NT2/D1 (cell line): Measurements from ENCODE around the gene ANXA1.
"Not testable (repeated sequence)": the region's sequence is repeated elsewhere in the genome, so short reads cannot be mapped to it uniquely, and the experiment has no call there.

Experiments used
- DNase-seq: peaks from one replicate; pipeline ENCODE4 v3.0.0-alpha.2; 2011; ENCODE audit warnings: low read depth, low spot score
- H3K27me3 ChIP-seq: 2 replicates; pipeline ENCODE4 v1.6.0; 2011; ENCODE audit warnings: mild to moderate bottlenecking; ENCODE audit not compliant: insufficient read length, insufficient read depth
- H3K36me3 ChIP-seq: 2 replicates; pipeline ENCODE4 v1.6.1; 2011; ENCODE audit warnings: mild to moderate bottlenecking, low read length, mixed read lengths; ENCODE audit not compliant: insufficient read depth, insufficient read length
- H3K4me1 ChIP-seq: 2 replicates; pipeline ENCODE4 v1.5.1; 2011; ENCODE audit not compliant: insufficient read depth, insufficient read length
- H3K4me3 ChIP-seq: 2 replicates; pipeline ENCODE4 v1.5.1; 2011; ENCODE audit warnings: low read depth; ENCODE audit not compliant: insufficient read length
- H3K9ac ChIP-seq: 2 replicates; pipeline ENCODE4 v1.6.0; 2011; ENCODE audit warnings: low read depth; ENCODE audit not compliant: insufficient read length
- H3K9me3 ChIP-seq: 2 replicates; pipeline ENCODE4 v1.5.1; 2011; ENCODE audit warnings: mild to moderate bottlenecking, low read length; ENCODE audit not compliant: insufficient read depth
- SUZ12 ChIP-seq: IDR thresholded peaks from 2 replicates; pipeline ENCODE4 v1.6.1; 2011; ENCODE audit not compliant: insufficient read length, insufficient read depth; ENCODE audit errors: extremely low read depth
- YY1 ChIP-seq: IDR thresholded peaks from 2 replicates; pipeline ENCODE4 v1.6.1; 2011; ENCODE audit not compliant: insufficient read length, insufficient read depth
- ZNF274 ChIP-seq: IDR thresholded peaks from 2 replicates; pipeline ENCODE4 v1.6.1; 2011; ENCODE audit warnings: mild to moderate bottlenecking, low read depth, low read length

The ANXA1 gene, protein sequence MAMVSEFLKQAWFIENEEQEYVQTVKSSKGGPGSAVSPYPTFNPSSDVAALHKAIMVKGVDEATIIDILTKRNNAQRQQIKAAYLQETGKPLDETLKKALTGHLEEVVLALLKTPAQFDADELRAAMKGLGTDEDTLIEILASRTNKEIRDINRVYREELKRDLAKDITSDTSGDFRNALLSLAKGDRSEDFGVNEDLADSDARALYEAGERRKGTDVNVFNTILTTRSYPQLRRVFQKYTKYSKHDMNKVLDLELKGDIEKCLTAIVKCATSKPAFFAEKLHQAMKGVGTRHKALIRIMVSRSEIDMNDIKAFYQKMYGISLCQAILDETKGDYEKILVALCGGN

DNA sequence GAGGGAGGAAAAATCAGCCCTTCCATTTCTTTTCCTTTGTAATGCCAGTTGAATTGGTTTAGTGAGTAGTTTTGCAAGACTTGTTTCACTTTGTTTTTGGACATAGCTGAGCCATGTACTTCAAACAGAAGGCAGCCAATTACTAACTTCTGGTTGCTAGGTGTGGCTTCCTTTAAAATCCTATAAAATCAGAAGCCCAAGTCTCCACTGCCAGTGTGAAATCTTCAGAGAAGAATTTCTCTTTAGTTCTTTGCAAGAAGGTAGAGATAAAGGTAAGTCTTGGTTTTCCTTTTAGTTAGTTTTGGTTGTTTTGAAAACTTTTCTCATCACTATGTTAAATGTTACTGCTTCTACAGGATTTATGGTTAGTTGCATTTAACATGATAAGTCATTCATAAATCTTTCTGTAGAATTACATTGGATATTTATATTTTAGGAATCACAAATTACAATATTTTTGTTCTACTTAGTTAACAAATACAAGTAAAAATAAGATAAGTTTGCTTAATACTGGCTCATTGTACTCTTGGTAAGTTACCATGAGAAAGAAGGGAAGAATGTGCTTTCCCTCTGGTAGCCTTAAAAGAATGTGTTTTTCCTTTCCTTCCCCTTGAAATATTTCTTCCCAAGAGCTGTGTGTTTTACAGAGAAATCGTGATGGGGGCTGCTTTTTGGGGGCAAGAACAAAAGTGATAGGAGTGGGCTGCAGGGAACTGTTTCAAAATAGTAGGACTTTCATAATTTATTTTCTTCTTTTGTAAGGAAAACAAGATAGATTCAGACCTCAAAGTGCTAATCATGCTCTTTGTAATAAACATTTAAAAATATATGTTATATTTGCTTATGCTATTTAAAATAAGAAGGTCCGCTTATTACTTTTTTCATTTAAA, at the start of gene ANXA1:
Gene ANXA1, plus strand, starts transcription at position 213 of the 890 bp plus-strand sequence. CDS start 6,671 bp downstream, outside the sequence.
- peak; percentile 25 for DNase-seq
- H3K4me1 ChIP-seq, result no peaks in the 10 kb centered on the region
- H3K4me3 ChIP-seq, result no peak within 1 kb of the TSS
- peaks cover 27% of the 10 kb centered on the region for H3K36me3 ChIP-seq
- no peak for TF ChIP-seq SUZ12
- no peak for TF ChIP-seq YY1
- TF ChIP-seq ZNF274, result no peak
- no peaks in the 10 kb centered on the region for H3K27me3 ChIP-seq
- no peak within 1 kb of the TSS for H3K9ac ChIP-seq
- H3K9me3 ChIP-seq, result no peaks in the 10 kb centered on the region

DNA sequence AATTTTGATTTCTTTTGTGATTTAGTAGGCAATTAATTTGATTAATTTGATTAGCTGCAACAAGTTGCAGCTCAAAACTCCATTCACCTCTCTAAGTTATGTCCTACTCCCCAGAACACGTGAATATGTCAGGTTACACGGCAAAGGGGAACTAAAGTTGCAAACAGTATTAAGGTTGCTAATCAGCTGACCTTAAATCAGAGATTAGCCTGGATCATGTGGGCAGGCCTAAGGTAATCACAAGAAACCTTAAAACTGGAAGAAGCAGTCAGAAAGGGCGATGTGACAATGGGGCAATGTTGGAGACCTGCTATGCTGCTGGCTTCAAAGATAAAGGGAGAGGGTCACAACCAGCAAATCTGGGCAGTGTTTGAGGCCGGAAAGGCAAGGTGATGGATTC, 47.3 kb upstream of the ANXA1 start:
- H3K9ac ChIP-seq, result no peak overlapping the region
- DNase-seq, result no peak
- no peaks in the 10 kb centered on the region for H3K27me3 ChIP-seq
- no peak overlapping the region for H3K4me3 ChIP-seq
- H3K36me3 ChIP-seq, result no peaks in the 10 kb centered on the region
- TF ChIP-seq ZNF274 (no peak), YY1 (no peak), SUZ12 (no peak)
- no peaks in the 10 kb centered on the region for H3K9me3 ChIP-seq
- H3K4me1 ChIP-seq, result no peaks in the 10 kb centered on the region

DNA sequence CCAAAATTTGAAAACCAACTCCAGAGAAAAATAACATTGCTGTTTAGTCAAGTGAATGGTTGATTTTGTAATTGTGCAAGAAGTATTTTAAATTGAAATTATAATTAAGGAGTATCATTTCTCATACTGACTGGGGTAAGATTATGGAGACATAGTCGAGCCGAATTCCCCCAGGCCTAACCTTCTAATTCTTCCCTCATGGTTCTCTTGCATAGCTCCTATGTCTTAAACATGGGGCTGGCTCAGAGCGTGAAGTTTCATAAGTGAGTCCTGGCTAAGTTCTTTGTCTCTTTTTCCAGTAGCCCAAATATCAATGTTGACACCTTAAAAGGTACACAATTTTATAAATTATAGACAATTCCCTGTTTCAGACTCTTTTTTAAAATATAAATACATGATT, 46.7 kb upstream of the ANXA1 start:
- DNase-seq, result no peak
- no peaks in the 10 kb centered on the region for H3K4me1 ChIP-seq
- H3K27me3 ChIP-seq, result no peaks in the 10 kb centered on the region
- H3K36me3 ChIP-seq, result no peaks in the 10 kb centered on the region
- no peak overlapping the region for H3K9ac ChIP-seq
- no peak for TF ChIP-seq YY1
- TF ChIP-seq ZNF274, result no peak
- TF ChIP-seq SUZ12, result no peak
- H3K4me3 ChIP-seq, result no peak overlapping the region
- no peaks in the 10 kb centered on the region for H3K9me3 ChIP-seq

DNA sequence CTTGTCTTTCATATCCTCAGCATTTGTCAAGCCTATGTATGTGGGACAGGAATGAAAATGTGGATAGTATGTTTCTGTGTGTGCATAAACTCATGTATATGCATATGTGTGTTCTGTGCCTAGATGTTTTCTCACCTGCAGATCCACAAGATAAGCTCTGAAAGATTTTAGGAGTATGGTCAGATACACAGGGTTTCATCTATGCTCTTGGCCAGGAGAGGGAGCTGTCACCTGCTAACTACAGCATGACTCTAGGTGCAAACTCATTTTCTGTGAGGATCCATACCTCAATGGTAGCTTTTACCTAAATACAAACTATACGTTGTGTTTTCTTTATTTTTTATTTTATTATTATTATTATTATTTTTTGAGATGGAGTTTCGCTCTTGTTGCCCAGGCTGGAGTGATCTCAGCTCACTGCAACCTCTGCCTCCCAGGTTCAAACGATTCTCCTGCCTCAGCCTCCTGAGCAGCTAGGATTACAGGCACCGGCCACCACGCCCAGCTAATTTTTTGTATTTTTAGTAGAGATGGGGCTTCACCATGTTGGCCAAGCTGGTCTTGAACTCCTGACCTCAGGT, 44.1 kb upstream of the ANXA1 start:
- peak; percentile 54 for DNase-seq
- H3K9me3 ChIP-seq, H3K4me3 ChIP-seq, H3K9ac ChIP-seq, H3K27me3 ChIP-seq, H3K4me1 ChIP-seq, H3K36me3 ChIP-seq: not testable (repeated sequence)

DNA sequence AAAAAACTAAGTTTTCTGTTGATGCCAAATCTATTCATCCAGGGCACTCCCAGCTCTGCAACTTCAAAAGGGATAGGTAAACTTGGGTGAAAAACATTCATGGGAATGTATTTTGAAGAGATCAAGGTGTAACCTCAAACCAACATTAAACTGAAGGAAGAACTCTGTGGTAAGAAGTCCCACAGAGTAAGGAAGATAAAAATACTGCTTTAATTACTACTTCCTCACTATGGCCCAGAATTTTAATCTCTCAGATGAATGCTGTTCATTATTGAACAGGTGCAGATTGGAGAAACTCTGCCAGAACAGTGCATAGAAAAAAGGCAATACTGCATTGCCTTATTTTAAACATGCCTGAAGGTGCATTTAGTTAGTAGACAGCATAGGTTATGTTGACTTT, 37.6 kb upstream of the ANXA1 start:
- Histone ChIP-seq H3K4me3 (no peak overlapping the region), H3K4me1 (no peaks in the 10 kb centered on the region), H3K27me3 (no peaks in the 10 kb centered on the region), H3K9me3 (no peaks in the 10 kb centered on the region), H3K36me3 (no peaks in the 10 kb centered on the region), H3K9ac (no peak overlapping the region)
- no peak for TF ChIP-seq ZNF274
- no peak for TF ChIP-seq YY1
- TF ChIP-seq SUZ12, result no peak
- no peak for DNase-seq

DNA sequence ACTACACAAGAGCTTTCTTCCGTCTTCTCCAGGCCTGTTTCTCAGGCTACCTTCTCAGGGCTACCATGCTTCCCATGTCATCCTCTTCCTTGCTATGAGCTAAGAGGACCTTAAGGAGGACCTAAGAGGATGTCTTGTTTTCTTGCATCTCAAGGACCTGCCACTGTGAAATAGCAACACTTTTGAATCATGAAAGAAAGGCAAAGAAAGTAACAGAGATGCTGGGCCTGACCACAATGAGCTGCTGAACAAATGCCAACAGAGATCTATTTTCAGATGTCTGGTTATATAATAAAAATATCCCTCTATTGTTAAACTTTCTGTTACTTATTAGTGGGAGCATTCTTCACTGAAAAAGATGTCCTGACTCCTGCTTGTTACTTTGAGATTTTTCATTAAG, 36.7 kb upstream of the ANXA1 start:
- no peaks in the 10 kb centered on the region for H3K9me3 ChIP-seq
- H3K4me1 ChIP-seq, result no peaks in the 10 kb centered on the region
- no peak overlapping the region for H3K4me3 ChIP-seq
- H3K27me3 ChIP-seq, result no peaks in the 10 kb centered on the region
- H3K36me3 ChIP-seq, result no peaks in the 10 kb centered on the region
- DNase-seq, result no peak
- TF ChIP-seq SUZ12, result no peak
- TF ChIP-seq YY1, result no peak
- TF ChIP-seq ZNF274, result no peak
- H3K9ac ChIP-seq, result no peak overlapping the region

DNA sequence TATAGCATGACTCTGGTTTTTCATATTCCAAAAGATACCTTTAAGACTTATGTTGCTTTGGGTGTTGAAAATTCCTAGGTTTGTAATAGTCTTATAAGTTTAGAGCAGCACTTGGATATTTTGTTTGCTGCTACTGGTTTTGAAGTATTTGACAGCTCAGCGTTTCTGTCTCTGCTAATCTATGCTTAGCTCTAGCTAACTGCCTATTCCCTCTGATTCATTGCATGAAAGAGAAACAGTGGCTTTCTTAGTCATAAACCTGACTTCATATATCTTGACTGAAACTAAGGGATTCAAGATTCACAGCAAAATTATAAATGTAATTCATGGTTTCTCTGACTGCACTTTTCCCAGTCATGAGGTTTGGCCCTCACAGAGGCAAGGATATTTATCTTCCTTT, 35.6 kb upstream of the ANXA1 start:
- no peaks in the 10 kb centered on the region for H3K36me3 ChIP-seq
- H3K9ac ChIP-seq, result no peak overlapping the region
- no peaks in the 10 kb centered on the region for H3K4me1 ChIP-seq
- no peak for TF ChIP-seq ZNF274
- TF ChIP-seq SUZ12, result no peak
- no peak for TF ChIP-seq YY1
- no peak overlapping the region for H3K4me3 ChIP-seq
- no peak for DNase-seq
- no peaks in the 10 kb centered on the region for H3K9me3 ChIP-seq
- no peaks in the 10 kb centered on the region for H3K27me3 ChIP-seq
